ENCODE data around the gene PHF20. TPM values are rescaled to one million over a fixed set of nuclear protein-coding genes. Genes with fewer than 3 reads are reported as not detected.
A peak's percentile ranks its signal among the peaks of the same experiment; 100 is the strongest.

PHF20 gene
- total RNA-seq, 1 donor from 2014 or later: 86.0 TPM

DNA sequence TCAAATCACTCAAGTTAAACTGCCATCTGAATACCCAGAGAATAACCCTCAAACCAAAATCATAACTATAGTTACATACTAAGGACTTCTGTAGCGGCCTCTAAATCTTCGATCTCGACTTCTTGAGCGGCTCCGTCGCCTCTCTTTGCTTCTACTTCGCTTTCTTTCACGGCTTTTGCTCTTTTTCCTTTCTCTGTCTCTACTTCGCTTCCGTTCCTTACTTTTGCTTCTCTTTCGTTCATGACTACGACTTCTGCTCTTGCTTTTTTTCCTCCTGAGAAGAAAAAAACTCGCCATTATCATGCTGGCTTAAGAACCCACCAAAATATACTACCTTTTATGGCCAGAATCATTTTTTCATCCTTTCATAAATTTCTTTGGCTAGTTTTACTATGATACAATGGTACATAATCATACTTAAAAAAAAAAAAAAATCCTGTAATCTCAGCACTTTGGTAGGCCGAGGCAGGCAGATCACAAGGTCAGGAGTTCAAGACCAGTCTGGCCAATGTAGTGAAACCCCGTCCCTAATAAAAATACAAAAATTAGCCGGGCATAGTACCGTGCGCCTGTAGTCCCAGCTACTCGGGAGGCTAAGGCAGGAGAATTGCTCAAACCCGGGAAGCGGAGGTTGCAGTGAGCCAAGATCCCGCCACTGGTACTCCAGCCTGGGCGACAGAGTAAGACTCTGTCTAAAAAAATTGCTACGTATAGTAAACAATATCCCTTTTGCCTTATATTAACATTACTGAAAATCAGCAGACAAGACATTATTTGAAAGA lies 39.8 kb upstream of the PHF20 start:
- TF ChIP-seq, protein P1, sequence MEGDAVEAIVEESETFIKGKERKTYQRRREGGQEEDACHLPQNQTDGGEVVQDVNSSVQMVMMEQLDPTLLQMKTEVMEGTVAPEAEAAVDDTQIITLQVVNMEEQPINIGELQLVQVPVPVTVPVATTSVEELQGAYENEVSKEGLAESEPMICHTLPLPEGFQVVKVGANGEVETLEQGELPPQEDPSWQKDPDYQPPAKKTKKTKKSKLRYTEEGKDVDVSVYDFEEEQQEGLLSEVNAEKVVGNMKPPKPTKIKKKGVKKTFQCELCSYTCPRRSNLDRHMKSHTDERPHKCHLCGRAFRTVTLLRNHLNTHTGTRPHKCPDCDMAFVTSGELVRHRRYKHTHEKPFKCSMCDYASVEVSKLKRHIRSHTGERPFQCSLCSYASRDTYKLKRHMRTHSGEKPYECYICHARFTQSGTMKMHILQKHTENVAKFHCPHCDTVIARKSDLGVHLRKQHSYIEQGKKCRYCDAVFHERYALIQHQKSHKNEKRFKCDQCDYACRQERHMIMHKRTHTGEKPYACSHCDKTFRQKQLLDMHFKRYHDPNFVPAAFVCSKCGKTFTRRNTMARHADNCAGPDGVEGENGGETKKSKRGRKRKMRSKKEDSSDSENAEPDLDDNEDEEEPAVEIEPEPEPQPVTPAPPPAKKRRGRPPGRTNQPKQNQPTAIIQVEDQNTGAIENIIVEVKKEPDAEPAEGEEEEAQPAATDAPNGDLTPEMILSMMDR (IDR thresholded peaks at IDR 0.05): no peak
- CTCF ChIA-PET: interaction anchor here (1.3 kb wide), 1 partner anchor 10 kb away, joined by 5 read pairs; the partner anchor contains the start of gene RBM39
- no peaks in the 10 kb centered on the region for H3K27me3 Mint-ChIP-seq
- H3K4me1 Mint-ChIP-seq: peaks cover 35% of the 10 kb centered on the region
- no peak overlapping the region for H3K27ac Mint-ChIP-seq
- DNase-seq (no peak), ATAC-seq (ENCODE audit: low read depth) (no peak)
- POLR2A ChIA-PET: interaction anchor here (0.5 to 5.4 kb wide), 3 partner anchors 10 to 229 kb away, joined by 3 to 44 read pairs (median 7); partner anchors contain the start of gene RBM39
- no peaks in the 10 kb centered on the region for H3K9me3 Mint-ChIP-seq
- intact Hi-C loops (cut with micrococcal nuclease): loop anchor here (1.0 kb wide), 1 partner anchor 7 kb away; no protein-coding TSS in a partner anchor
- H3K36me3 Mint-ChIP-seq (ENCODE audit: low read depth): peaks cover 86% of the 10 kb centered on the region
- no peak overlapping the region for H3K4me3 Mint-ChIP-seq

DNA sequence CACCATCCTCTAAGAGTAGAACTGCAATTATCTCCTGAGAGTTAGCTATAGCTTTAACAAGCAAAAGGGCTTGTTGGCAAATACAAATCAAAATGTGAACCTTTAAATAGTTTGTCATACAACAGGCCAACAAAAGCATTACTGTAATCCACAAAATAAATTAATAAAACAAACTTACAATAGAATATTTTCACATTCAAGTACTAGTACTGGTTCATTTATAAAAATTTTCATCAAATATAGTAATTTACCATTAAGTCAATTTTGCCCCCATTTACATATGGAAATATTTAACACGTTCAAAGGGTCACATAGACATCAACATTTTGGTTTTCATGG lies 39.2 kb upstream of the PHF20 start:
- TF ChIP-seq, protein P1 (IDR thresholded peaks at IDR 0.05): no peak
- DNase-seq (no peak), ATAC-seq (ENCODE audit: low read depth) (no peak)
- H3K4me1 Mint-ChIP-seq: peaks cover 35% of the 10 kb centered on the region
- intact Hi-C loops (cut with micrococcal nuclease): no loop called here
- no peak overlapping the region for H3K4me3 Mint-ChIP-seq
- H3K36me3 Mint-ChIP-seq (ENCODE audit: low read depth): peaks cover 87% of the 10 kb centered on the region
- no peaks in the 10 kb centered on the region for H3K27me3 Mint-ChIP-seq
- ChIA-PET CTCF (no interaction called here), POLR2A (interaction anchor here (0.5 to 0.7 kb wide), 2 partner anchors 155 to 229 kb away, joined by 3 to 7 read pairs; no protein-coding TSS in a partner anchor)
- no peak overlapping the region for H3K27ac Mint-ChIP-seq
- H3K9me3 Mint-ChIP-seq: no peaks in the 10 kb centered on the region

- Mint-ChIP-seq H3K9me3 (no peaks in the 10 kb centered on the region), H3K36me3 (ENCODE audit: low read depth) (peaks cover 87% of the 10 kb centered on the region), H3K4me1 (peaks cover 47% of the 10 kb centered on the region), H3K4me3 (peak overlapping the region; percentile 0), H3K27ac (peak overlapping the region; percentile 41), H3K27me3 (no peaks in the 10 kb centered on the region)
- ATAC-seq (ENCODE audit: low read depth): no peak
- TF ChIP-seq, protein P1 (IDR thresholded peaks at IDR 0.05): no peak
- POLR2A ChIA-PET: interaction anchor here (1.0 to 12.0 kb wide), 4 partner anchors 23 to 37 kb away, joined by 3 to 764 read pairs (median 5); partner anchors contain the start of genes NFS1, PHF20 and ROMO1
- no peak for DNase-seq
- CTCF ChIA-PET: no interaction called here
- intact Hi-C loops (cut with micrococcal nuclease): loop anchor here (2.0 kb wide), 2 partner anchors 14 to 26 kb away; no protein-coding TSS in a partner anchor
These were observed 37.4 kb upstream of the PHF20 start for GRCh38 chr20:35734374-35734773.

- DNase-seq (no peak), ATAC-seq (ENCODE audit: low read depth) (no peak)
- peaks cover 52% of the 10 kb centered on the region for H3K4me1 Mint-ChIP-seq
- intact Hi-C loops (cut with micrococcal nuclease): loop anchor here (2.0 kb wide), 2 partner anchors 14 to 26 kb away; no protein-coding TSS in a partner anchor
- H3K27ac Mint-ChIP-seq: peak overlapping the region; percentile 41
- H3K4me3 Mint-ChIP-seq: no peak overlapping the region
- TF ChIP-seq, protein P1 (IDR thresholded peaks at IDR 0.05): no peak
- H3K9me3 Mint-ChIP-seq: no peaks in the 10 kb centered on the region
- H3K36me3 Mint-ChIP-seq (ENCODE audit: low read depth): peaks cover 87% of the 10 kb centered on the region
- CTCF ChIA-PET: no interaction called here
- POLR2A ChIA-PET: interaction anchor here (1.0 to 12.0 kb wide), 5 partner anchors 23 to 219 kb away, joined by 3 to 764 read pairs (median 5); partner anchors contain the start of genes NFS1, PHF20, ROMO1 and SCAND1
- H3K27me3 Mint-ChIP-seq: no peaks in the 10 kb centered on the region
These were observed 36.8 kb upstream of the PHF20 start for GRCh38 chr20:35734777-35735649.
